IMR-90 (cell line): ENCODE data around the gene BRI3BP. TPM values are rescaled to one million over a fixed set of nuclear protein-coding genes. Genes with fewer than 3 reads are reported as not detected.

ENCODE experiments used
- ATAC-seq: fragments of 200-7000 bp; cut with Tn5 transposase; 2 replicates; pipeline ENCODE4 v1.9.1; 2020; ENCODE audit warnings: low read depth, mild to moderate bottlenecking, moderate library complexity
- BruUV-seq: library from RNA; stranded (reverse); fragments of 400-500 nt; replicated peaks from 2 replicates; lab custom pipeline; 2021; lab: Mats Ljungman, UMichigan
- CTCF ChIA-PET: fragments of 300-600 bp; formaldehyde crosslinking; extraction: SDS; loops from one replicate; lab custom pipeline; 2021; ENCODE audit warnings: antibody characterized with exemption; lab: Yijun Ruan, JAX
- POLR2A ChIA-PET: fragments of 300-600 bp; sonication (Branson Sonifier 250); formaldehyde crosslinking; loops from one replicate; lab custom pipeline; 2022; ENCODE audit warnings: antibody characterized with exemption; ENCODE audit not compliant: unreplicated experiment; lab: Charles Lee
- DNase-seq: peaks from one replicate; pipeline ENCODE4 v3.0.0; 2013
- H2AFZ ChIP-seq: replicated peaks from 2 replicates; pipeline ENCODE3; 2013; ENCODE audit warnings: low read length, mild to moderate bottlenecking; ENCODE audit not compliant: poor library complexity
- H2AK5ac ChIP-seq: 2 replicates; pipeline ENCODE4 v1.6.1; 2013; ENCODE audit warnings: low read depth, low read length, inconsistent platforms
- H2AK9ac ChIP-seq: replicated peaks from 2 replicates; pipeline ENCODE3; 2013; ENCODE audit warnings: mild to moderate bottlenecking, low read depth, low read length, moderate library complexity; ENCODE audit not compliant: poor library complexity
- H2BK120ac ChIP-seq: 2 replicates; pipeline ENCODE4 v1.6.1; 2013; ENCODE audit warnings: low read depth, low read length, inconsistent platforms
- H2BK15ac ChIP-seq: 3 replicates; pipeline ENCODE4 v1.6.1; 2013; ENCODE audit warnings: low read depth, low read length, inconsistent platforms
- H2BK20ac ChIP-seq: 2 replicates; pipeline ENCODE4 v1.6.1; 2013; ENCODE audit warnings: low read depth, mild to moderate bottlenecking, inconsistent platforms, low read length, moderate library complexity
- H2BK5ac ChIP-seq: 2 replicates; pipeline ENCODE4 v1.6.1; 2013; ENCODE audit warnings: mild to moderate bottlenecking, low read depth, low read length, inconsistent platforms; ENCODE audit not compliant: poor library complexity, severe bottlenecking
- H3K14ac ChIP-seq: replicated peaks from 2 replicates; pipeline ENCODE4 v1.6.1; 2013; ENCODE audit warnings: low read depth, low read length, inconsistent platforms
- H3K18ac ChIP-seq: 2 replicates; pipeline ENCODE4 v1.6.1; 2013; ENCODE audit warnings: low read depth, low read length, control low read depth
- H3K23ac ChIP-seq: 2 replicates; pipeline ENCODE4 v1.6.1; 2013; ENCODE audit warnings: low read depth, low read length, inconsistent platforms
- H3K27ac ChIP-seq: 2 replicates; pipeline ENCODE4 v1.5.1; 2013; ENCODE audit warnings: mild to moderate bottlenecking, control low read depth, low read length; ENCODE audit not compliant: insufficient read depth
- H3K27me3 ChIP-seq: 2 replicates; pipeline ENCODE4 v1.6.1; 2013; ENCODE audit warnings: low read length; ENCODE audit not compliant: control insufficient read depth, insufficient read depth
- H3K36me3 ChIP-seq: 2 replicates; pipeline ENCODE4 v1.6.1; 2013; ENCODE audit warnings: low read length, mixed read lengths; ENCODE audit not compliant: control insufficient read depth, insufficient read depth
- H3K4ac ChIP-seq: 2 replicates; pipeline ENCODE4 v1.6.1; 2013; ENCODE audit warnings: low read depth, low read length, inconsistent platforms
- H3K4me1 ChIP-seq: 2 replicates; pipeline ENCODE4 v1.6.1; 2013; ENCODE audit warnings: low read length, mixed read lengths; ENCODE audit not compliant: control insufficient read depth, insufficient read depth
- H3K4me2 ChIP-seq: 2 replicates; pipeline ENCODE4 v1.6.1; 2013; ENCODE audit warnings: low read depth, mild to moderate bottlenecking, control low read depth, low read length, moderate library complexity
- H3K4me3 ChIP-seq: 2 replicates; pipeline ENCODE4 v1.5.1; 2013; ENCODE audit warnings: low read depth, mild to moderate bottlenecking, control low read depth, low read length, moderate library complexity; ENCODE audit not compliant: insufficient read depth
- H3K56ac ChIP-seq: 2 replicates; pipeline ENCODE4 v1.6.1; 2013; ENCODE audit warnings: low read length, inconsistent platforms; ENCODE audit not compliant: insufficient read depth; ENCODE audit errors: extremely low read depth
- H3K79me1 ChIP-seq, 2 experiments: 2 replicates each; pipeline ENCODE4 v1.6.1; 2013; ENCODE audit warnings: low read length in 2 of 2, inconsistent platforms in 1 of 2, low read depth in 1 of 2
- H3K9ac ChIP-seq: 2 replicates; pipeline ENCODE4 v1.6.1; 2013; ENCODE audit warnings: low read depth, low read length, control low read depth
- H3K9me1 ChIP-seq: 2 replicates; pipeline ENCODE4 v1.6.1; 2013; ENCODE audit warnings: low read length, inconsistent platforms; ENCODE audit not compliant: insufficient read depth
- H3K9me3 ChIP-seq: 2 replicates; pipeline ENCODE4 v1.6.1; 2013; ENCODE audit warnings: low read length; ENCODE audit not compliant: control insufficient read depth, insufficient read depth
- H4K20me1 ChIP-seq: 2 replicates; pipeline ENCODE4 v1.6.1; 2013; ENCODE audit warnings: low read length, inconsistent platforms; ENCODE audit not compliant: insufficient read depth
- H4K5ac ChIP-seq: 2 replicates; pipeline ENCODE4 v1.6.1; 2013; ENCODE audit warnings: mild to moderate bottlenecking, low read depth, low read length, control low read depth
- H4K8ac ChIP-seq, 2 experiments: 2 replicates each; pipeline ENCODE4 v1.6.1; 2013; ENCODE audit warnings: low read depth in 2 of 2, low read length in 2 of 2, control low read depth in 1 of 2, inconsistent platforms in 1 of 2
- H4K91ac ChIP-seq: 2 replicates; pipeline ENCODE4 v1.6.1; 2013; ENCODE audit warnings: low read depth, low read length, inconsistent platforms; ENCODE audit not compliant: insufficient read depth
- CEBPB ChIP-seq: IDR thresholded peaks from 2 replicates; pipeline ENCODE4 v1.6.1; 2012; ENCODE audit warnings: low read depth, low read length, improper control_type of control experiment
- CHD1 ChIP-seq: IDR thresholded peaks from 2 replicates; pipeline ENCODE4 v1.6.1; 2012; ENCODE audit warnings: low read depth, low read length, improper control_type of control experiment
- CTCF ChIP-seq: conservative IDR thresholded peaks from 2 replicates; pipeline ENCODE4 v1.5.1; 2012; ENCODE audit warnings: mild to moderate bottlenecking, low read depth, low read length, improper control_type of control experiment
- ELK1 ChIP-seq: fragments of 150-350 bp; IDR thresholded peaks from 2 replicates; pipeline ENCODE4 v1.6.1; 2016; ENCODE audit warnings: low read depth, mild to moderate bottlenecking, low read length, moderate library complexity, borderline replicate concordance
- FOS ChIP-seq: fragments of 150-350 bp; IDR thresholded peaks from 2 replicates; pipeline ENCODE4 v1.6.1; 2016; ENCODE audit warnings: low read depth, low read length
- MAZ ChIP-seq: IDR thresholded peaks from 2 replicates; pipeline ENCODE4 v1.6.1; 2012; ENCODE audit warnings: low read depth, mild to moderate bottlenecking, low read length, improper control_type of control experiment, moderate library complexity, borderline replicate concordance
- NFE2L2 ChIP-seq: fragments of 150-350 bp; IDR thresholded peaks from 2 replicates; pipeline ENCODE4 v1.6.1; 2016; ENCODE audit warnings: low read depth, mild to moderate bottlenecking, low read length
- POLR2A ChIP-seq: IDR thresholded peaks from 2 replicates; pipeline ENCODE4 v1.6.1; 2012; ENCODE audit warnings: mild to moderate bottlenecking, low read depth, low read length
- RAD21 ChIP-seq: IDR thresholded peaks from 2 replicates; pipeline ENCODE4 v1.6.1; 2012; ENCODE audit warnings: low read length, improper control_type of control experiment
- RFX5 ChIP-seq: IDR thresholded peaks from 2 replicates; pipeline ENCODE4 v1.8.0; 2012; ENCODE audit warnings: low read depth, mild to moderate bottlenecking, low read length, moderate library complexity
- USF2 ChIP-seq: fragments of 150-350 bp; IDR thresholded peaks from 2 replicates; pipeline ENCODE4 v1.6.1; 2017; ENCODE audit warnings: mild to moderate bottlenecking, antibody characterized with exemption, low read length, low read depth
- WGBS, 2 experiments: methylation state at CpG; one replicate each; pipeline versions ENCODE4 v1.1.5 to v1.1.7; 2013; ENCODE audit warnings: missing lambda C conversion rate in 2 of 2; ENCODE audit not compliant: insufficient read length in 1 of 2; ENCODE audit errors: extremely low coverage in 2 of 2; 5-methylcytosine and 5-hydroxymethylcytosine counted together
- dilution Hi-C: fragments of 300-500 bp; cut with HindIII; formaldehyde crosslinking; loops from one replicate; pipeline ENCODE4 v1.14.3; 2018; ENCODE audit warnings: low sequenced_read_pairs; ENCODE audit not compliant: unreplicated experiment
- in situ Hi-C: fragments of 300-500 bp; cut with MboI; formaldehyde crosslinking; loops from 3 replicates; pipeline ENCODE4 v1.14.3; 2019; ENCODE audit warnings: low sequenced_read_pairs, inconsistent platforms, mixed read lengths
- intact Hi-C: fragments of 100-400 bp; cut with micrococcal nuclease; formaldehyde crosslinking; loops from 2 replicates; pipeline ENCODE4 v1.10.0; 2022
- polyA plus RNA-seq, 3 experiments: library from polyadenylated mRNA; depleted of rRNA; stranded (reverse); fragments of >200 nt; gene quantifications; 2 replicates each; pipeline ENCODE4 v1.2.3, GENCODE V29; 2012; ENCODE audit warnings: low replicate concordance in 1 of 3
- total RNA-seq: library from RNA; depleted of rRNA; stranded (reverse); fragments of >200 nt; gene quantifications from 2 replicates; pipeline ENCODE4 v1.2.3, GENCODE V29; 2012

The BRI3BP gene
- total and polyA plus RNA-seq, 2 of the 4 experiments (the other 2 are of a cell fraction): 2.5 to 2.8 TPM

GRCh38 chr12:125013816-125014442 is 20.5 kb downstream of the BRI3BP start:
- Histone ChIP-seq H3K36me3 (no peaks in the 10 kb centered on the region), H2BK20ac (no peak overlapping the region), H4K8ac (no peak overlapping the region), H3K18ac (no peak overlapping the region), H3K27ac (no peak overlapping the region), H3K9me1 (peaks cover 7% of the 10 kb centered on the region; the same call in 1 of the 2 replicates), H4K20me1 (no peaks in the 10 kb centered on the region; the same call in 1 of the 2 replicates), H3K23ac (no peak overlapping the region), H3K4me1 (no peaks in the 10 kb centered on the region), H3K9me3 (no peaks in the 10 kb centered on the region), H3K56ac (no peak overlapping the region), H3K27me3 (no peaks in the 10 kb centered on the region), H3K4ac (no peak overlapping the region), H2BK15ac (no peak overlapping the region), H4K91ac (no peak overlapping the region), H4K5ac (no peak overlapping the region), H3K4me3 (no peak overlapping the region), H2AK5ac (no peak overlapping the region), H2BK5ac (no peak overlapping the region), H3K4me2 (no peak overlapping the region), H3K9ac (no peak overlapping the region), H3K79me1 (no peaks in the 10 kb centered on the region), H2AFZ (no peak overlapping the region), H2AK9ac (no peak overlapping the region), H3K14ac (no peak overlapping the region), H2BK120ac (no peak overlapping the region)
- no peak for ATAC-seq
- dilution Hi-C loops (no loop called here), in situ Hi-C loops (no loop called here), intact Hi-C loops (no loop called here)
- POLR2A ChIA-PET: no interaction called here
- CTCF ChIA-PET: no interaction called here
- no peak for TF ChIP-seq NFE2L2
- no peak for TF ChIP-seq USF2
- TF ChIP-seq CEBPB: no peak
- TF ChIP-seq CTCF: no peak
- no peak for TF ChIP-seq ELK1
- TF ChIP-seq FOS: no peak
- no peak for TF ChIP-seq RAD21
- TF ChIP-seq MAZ: no peak
- TF ChIP-seq RFX5: no peak
- TF ChIP-seq CHD1: no peak
- TF ChIP-seq POLR2A: no peak
- 94% methylated on average over 7 of the region's 14 CpGs; no CpG with 5 or more reads in 1 of the 2 experiments for WGBS, 2 experiments
- no TSS peak for BruUV-seq
- no peak for DNase-seq
